ENCODE results near the gene OBP2A.
"Not testable (repeated sequence)": the region's sequence is repeated elsewhere in the genome, so short reads cannot be mapped to it uniquely, and the experiment has no call there.

The OBP2A gene

GRCh38 chr9:135512241-135512603, 33.7 kb upstream of the OBP2A start:
- no peak for DNase-seq (ENCODE audit: low spot score)

GRCh38 chr9:135512904-135513303, 33.0 kb upstream of the OBP2A start:
- DNase-seq (ENCODE audit: low spot score): no peak

GRCh38 chr9:135513351-135513846, 32.5 kb upstream of the OBP2A start:
- no peak for DNase-seq (ENCODE audit: low spot score)

- not testable (repeated sequence) for DNase-seq (ENCODE audit: low spot score)
Measured at GRCh38 chr9:135513906-135514305, 32.0 kb upstream of the OBP2A start.

GRCh38 chr9:135514342-135515082, 31.4 kb upstream of the OBP2A start:
- no peak for DNase-seq (ENCODE audit: low spot score)

GRCh38 chr9:135515083-135515951, 30.6 kb upstream of the OBP2A start:
- no peak for DNase-seq (ENCODE audit: low spot score)

GRCh38 chr9:135516132-135516860, 29.6 kb upstream of the OBP2A start:
- DNase-seq (ENCODE audit: low spot score): no peak

GRCh38 chr9:135517407-135517822, 28.5 kb upstream of the OBP2A start:
- DNase-seq (ENCODE audit: low spot score): no peak

- DNase-seq (ENCODE audit: low spot score): no peak
Measured at GRCh38 chr9:135519179-135519971, 26.6 kb upstream of the OBP2A start.

GRCh38 chr9:135520916-135521607, 24.9 kb upstream of the OBP2A start, which contains the start of gene LCN1:
Gene LCN1 (plus strand): TSS chr9:135521440. CDS start chr9:135521498, 58 bp downstream.
- no peak for DNase-seq (ENCODE audit: low spot score)

GRCh38 chr9:135521608-135522095, 24.3 kb upstream of the OBP2A start:
- DNase-seq (ENCODE audit: low spot score): no peak

- DNase-seq (ENCODE audit: low spot score): no peak
Measured at GRCh38 chr9:135522137-135522877, 23.6 kb upstream of the OBP2A start.

- DNase-seq (ENCODE audit: low spot score): no peak
Measured at GRCh38 chr9:135522931-135523330, 23.0 kb upstream of the OBP2A start.

- no peak for DNase-seq (ENCODE audit: low spot score)
Measured at GRCh38 chr9:135523521-135524129, 22.3 kb upstream of the OBP2A start.

- no peak for DNase-seq (ENCODE audit: low spot score)
Measured at GRCh38 chr9:135524130-135524861, 21.6 kb upstream of the OBP2A start.

GRCh38 chr9:135525241-135526088, 20.5 kb upstream of the OBP2A start:
- DNase-seq (ENCODE audit: low spot score): no peak

- DNase-seq (ENCODE audit: low spot score): no peak
Measured at GRCh38 chr9:135526089-135526729, 19.7 kb upstream of the OBP2A start.

Measured in COLO829 (cell line).